Kidney capillary endothelial cell (primary cell): ENCODE results near the gene NHSL2.

Experiments
- DNase-seq: peaks from one replicate; pipeline ENCODE4 v3.0.0-alpha.2; 2018; ENCODE audit warnings: low spot score

The NHSL2 gene

DNA sequence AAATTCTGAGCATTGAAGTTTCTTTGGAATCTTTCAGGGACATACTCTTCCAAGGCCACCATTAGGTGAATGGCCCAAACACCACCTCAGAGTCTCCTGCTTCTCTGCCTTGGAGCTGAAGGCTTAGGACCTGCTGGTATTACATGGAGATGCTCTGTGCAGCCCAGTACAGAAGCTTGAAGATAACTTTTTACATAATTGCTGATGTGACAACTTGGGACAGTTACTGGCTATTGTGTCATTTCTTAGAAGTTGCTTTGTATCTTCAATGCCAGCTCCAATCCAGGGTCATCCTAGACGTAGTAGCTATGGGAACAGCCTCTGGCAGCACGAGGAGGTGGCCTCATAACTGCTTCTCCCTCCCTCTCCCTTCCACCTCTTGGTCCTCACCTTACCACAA, 160.6 kb downstream of the NHSL2 start:
- no peak for DNase-seq

- DNase-seq = no peak
Observed at GRCh38 chrX:72073633-72074032, 163.0 kb downstream of the NHSL2 start.

- no peak for DNase-seq
Observed at GRCh38 chrX:72078411-72078810, 167.8 kb downstream of the NHSL2 start.

DNA sequence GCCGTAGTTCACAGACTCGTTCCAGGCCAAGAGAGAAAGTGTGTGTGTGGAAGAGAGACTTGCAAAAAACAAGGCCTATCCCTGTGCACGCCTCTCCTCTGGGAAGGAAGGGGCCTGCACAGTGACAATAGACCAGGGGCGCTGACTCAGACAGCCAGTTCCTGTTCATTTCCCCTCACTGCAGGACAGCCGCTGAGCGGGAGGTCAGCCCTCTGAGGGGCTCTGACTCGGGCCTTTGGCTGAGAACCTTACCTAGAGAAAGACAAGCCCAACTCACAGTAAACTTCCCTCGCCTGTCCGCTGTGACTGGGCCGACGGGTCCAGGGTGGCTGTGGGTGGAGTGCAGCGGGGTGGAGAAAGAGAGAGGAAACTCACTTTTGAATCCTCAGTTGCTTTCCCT, 169.0 kb downstream of the NHSL2 start:
- DNase-seq = peak; percentile 81

DNA sequence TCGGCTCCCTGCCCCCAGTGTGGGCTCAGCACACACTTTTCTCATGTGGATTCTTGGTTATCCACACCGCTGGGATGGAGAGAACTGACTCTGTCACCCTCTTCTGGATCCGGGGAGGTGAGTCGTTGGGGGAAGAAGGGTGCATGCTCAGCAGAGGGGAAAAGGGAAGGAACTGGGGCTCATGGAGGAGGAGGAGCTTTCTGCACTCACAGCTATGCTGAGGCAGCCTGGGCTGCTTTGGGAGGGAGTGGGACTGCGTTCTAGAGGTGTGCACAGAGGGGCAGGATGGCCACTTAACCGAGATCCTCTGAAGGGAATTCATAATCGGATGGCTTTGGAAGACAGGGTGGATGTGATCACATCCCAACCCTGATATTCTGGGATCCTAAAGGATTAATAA, 169.5 kb downstream of the NHSL2 start:
- DNase-seq = no peak

- DNase-seq = no peak
Observed at GRCh38 chrX:72080800-72081199, 170.2 kb downstream of the NHSL2 start.

- DNase-seq = no peak
Observed at GRCh38 chrX:72081605-72082320, 171.1 kb downstream of the NHSL2 start.

DNA sequence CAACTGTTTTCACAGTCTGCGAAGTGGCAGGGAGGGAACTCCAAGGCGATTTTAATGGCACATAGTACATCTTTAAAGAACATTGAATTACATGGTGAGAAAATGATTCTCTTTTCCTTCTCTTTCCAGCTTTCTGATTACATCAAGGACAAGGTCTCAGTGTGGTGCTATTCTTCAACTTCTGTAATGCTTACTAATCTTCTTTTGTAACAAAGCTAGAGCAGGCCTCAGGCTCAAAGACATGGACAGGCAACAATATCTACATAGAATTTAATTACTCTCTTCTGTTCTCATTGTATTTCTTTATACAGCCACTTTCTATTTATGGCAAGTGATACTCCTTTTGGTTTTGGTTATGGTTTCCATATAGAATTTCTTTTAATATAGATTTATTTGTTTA, 172.6 kb downstream of the NHSL2 start:
- DNase-seq = no peak

GRCh38 chrX:72084114-72084513, 173.5 kb downstream of the NHSL2 start:
- no peak for DNase-seq

GRCh38 chrX:72086995-72087394, 176.3 kb downstream of the NHSL2 start:
- no peak for DNase-seq

DNA sequence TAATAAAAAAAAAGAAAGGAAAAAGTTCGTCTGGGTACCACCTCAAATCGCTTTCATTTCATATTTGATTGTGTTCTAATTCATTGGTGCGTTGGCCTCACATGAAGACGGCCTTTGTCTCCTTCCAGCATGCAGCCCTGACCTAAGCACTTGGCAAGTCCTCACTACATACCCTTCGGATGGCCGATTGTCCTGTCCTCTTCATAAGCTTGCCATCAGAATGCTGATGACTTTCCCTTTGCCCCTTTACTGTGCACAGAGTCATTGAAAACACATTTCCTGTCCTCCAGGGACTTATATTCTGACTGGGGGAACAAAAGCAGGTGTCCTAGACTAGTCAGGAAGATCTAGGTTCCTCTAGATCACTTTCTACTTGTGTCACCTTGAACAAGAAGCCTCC, 178.1 kb downstream of the NHSL2 start:
- no peak for DNase-seq

DNA sequence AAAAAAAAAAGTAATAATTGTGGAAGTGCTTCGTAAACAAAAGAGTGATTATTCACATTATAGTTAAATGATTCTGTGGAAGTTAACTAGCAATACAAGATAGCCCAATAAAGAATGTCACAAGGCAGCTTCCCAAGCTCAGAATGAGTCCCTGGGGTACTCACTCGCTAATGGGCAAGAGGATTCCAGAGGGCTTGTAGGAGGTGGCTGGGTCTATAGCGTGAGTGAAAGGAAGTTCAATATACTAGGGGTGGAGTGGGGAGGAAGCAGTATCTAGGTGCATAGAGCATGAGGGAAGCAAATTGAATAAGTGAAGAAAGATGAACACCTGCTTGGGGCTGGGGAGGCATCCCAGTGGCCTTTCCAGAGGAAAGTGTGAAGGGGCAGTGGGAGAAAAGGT, 178.6 kb downstream of the NHSL2 start:
- no peak for DNase-seq

DNA sequence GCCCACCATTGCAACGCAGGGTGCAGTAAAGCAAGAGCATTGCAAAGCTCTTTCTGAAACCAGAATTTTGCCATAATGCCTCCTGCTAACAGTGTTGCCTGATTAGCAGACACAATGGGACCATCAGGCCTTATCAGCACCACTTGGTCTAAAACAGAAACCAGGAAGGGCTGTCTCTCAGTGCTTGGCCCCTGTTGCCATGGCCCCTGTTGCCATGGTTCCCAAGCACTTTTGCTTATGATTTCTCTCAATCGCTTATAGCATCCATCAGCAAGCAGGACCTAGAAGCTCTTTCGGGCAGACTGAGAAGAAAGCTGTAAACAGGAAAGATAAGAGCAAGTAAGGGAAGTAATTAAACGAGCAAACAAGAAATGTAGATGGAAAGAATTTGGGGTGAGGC, 184.2 kb downstream of the NHSL2 start:
- peak; percentile 44 for DNase-seq

GRCh38 chrX:72095370-72095769, 184.7 kb downstream of the NHSL2 start:
- no peak for DNase-seq

DNA sequence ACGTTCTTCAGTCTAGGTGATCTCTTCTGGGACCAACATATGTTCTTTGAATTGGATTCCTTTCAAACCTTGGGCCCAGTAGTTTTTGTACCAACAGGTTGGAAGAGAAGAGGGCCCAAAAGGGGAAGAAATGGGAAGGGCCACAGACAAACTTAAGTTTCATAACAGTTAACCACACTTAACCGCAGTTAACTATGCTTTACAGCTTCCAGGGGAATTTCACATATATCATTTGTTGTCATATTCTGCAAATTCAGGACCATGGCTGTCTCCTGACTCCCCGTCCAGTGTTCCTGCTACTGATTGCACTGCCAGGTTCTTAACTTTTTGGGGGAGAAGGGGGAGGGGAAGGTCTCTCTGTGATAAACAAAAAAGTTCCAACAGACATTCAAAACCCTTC, 186.5 kb downstream of the NHSL2 start:
- no peak for DNase-seq

GRCh38 chrX:72100051-72100755, 189.6 kb downstream of the NHSL2 start:
- no peak for DNase-seq

DNA sequence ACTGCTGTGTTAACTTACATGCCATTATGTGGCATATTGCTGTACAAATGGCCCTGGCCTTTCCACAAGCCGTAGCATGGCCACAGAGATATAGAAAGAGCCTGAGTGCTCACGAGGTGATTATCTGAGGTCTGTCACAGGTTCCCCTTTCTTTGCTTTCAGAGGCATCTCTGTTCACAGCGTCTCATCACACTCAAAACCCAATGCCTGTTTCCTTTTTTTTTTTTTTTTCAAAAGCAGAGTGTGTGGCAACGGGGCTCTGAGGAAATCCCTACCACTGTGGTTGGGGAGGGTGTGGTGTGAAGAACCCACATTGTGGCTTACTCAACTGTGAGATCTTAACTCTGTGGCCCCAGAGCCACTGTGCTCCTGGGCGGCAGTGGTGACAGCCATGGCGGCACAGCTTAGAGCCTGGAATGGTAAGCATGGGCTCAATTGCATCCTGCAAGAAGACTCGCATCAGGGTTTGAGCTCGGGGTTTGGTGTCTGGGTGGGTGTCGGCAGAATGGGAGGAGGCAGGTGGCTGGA, 190.2 kb downstream of the NHSL2 start:
- no peak for DNase-seq

DNA sequence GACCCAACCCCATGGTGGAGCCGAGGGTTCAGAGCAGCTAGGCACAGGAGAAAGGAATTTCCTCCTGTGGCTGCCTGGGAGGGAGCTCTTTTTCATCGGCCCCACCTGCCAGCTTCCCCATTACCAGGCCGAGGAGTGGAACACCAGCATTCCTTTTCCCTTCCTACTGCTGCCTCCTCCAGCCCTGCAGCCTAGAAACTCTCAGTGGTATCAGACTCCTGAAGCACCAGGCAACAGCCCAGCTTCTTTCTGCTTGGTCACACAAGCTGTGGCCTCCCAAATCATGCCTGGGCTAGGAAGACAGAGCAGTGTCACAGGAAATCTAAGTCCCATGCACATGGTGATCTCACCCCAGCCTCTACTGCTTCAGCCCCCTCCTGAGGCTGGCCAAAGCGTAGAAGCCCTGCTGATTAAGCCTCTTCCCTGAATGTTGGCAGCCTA, 191.0 kb downstream of the NHSL2 start:
- no peak for DNase-seq

DNA sequence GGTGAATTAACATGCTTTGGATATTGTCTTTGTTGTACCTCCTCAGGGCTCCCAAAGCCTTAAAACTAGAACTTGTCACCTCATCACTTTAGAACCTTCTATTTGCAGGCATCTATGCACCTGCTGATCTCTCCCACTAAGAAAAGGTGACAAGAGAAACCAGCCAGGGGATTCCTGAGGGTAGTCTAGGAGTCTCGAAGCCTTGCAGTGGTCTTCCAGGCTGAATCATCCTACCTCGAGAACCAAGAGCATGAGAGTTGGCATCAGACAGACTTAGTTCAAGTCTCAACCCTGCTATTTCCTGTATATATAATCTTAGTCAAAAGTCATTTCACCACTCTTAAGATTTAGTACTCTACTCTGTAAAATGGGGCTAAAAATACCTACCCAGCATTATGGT, 191.5 kb downstream of the NHSL2 start:
- no peak for DNase-seq

GRCh38 chrX:72102760-72103159, 192.1 kb downstream of the NHSL2 start:
- DNase-seq = no peak

DNA sequence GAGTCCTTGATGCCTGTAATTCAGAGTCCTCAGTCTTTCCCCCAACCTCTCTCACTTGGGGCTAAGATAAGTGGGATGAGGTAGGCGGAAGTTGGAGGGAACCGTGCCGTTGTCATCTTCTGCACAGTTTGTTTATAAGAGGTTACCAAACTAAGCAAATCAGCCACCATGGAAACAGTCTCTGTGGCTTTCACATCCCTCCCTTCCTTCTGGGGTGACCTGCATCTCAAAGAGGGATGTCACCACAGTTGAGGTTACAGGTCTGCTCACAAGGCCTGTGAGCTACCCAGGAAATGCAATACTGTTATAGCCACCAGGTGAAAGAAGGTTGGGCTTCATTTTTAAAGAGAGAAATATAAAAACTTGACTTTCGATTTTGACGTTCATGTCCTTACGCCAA, 194.8 kb downstream of the NHSL2 start:
- DNase-seq = no peak

DNA sequence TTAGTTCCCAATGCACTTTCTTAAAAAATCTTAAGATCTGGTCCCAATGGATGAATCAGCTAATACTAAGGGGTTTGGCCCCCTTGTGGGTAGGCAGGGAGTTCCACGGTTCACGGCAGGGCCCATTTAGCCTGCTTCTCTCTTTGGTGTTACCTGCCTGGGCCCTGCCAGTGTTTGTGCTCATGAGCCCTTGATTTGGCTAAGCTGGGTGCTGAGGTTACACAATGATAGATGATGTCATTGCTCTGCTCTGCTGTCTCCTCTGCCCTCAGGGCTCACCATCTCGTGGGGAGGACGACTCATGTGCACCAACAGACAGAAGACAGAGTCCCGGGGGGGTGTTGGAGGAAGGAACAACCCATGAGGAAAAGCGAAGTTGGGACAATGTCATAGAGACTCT, 196.7 kb downstream of the NHSL2 start:
- no peak for DNase-seq

DNA sequence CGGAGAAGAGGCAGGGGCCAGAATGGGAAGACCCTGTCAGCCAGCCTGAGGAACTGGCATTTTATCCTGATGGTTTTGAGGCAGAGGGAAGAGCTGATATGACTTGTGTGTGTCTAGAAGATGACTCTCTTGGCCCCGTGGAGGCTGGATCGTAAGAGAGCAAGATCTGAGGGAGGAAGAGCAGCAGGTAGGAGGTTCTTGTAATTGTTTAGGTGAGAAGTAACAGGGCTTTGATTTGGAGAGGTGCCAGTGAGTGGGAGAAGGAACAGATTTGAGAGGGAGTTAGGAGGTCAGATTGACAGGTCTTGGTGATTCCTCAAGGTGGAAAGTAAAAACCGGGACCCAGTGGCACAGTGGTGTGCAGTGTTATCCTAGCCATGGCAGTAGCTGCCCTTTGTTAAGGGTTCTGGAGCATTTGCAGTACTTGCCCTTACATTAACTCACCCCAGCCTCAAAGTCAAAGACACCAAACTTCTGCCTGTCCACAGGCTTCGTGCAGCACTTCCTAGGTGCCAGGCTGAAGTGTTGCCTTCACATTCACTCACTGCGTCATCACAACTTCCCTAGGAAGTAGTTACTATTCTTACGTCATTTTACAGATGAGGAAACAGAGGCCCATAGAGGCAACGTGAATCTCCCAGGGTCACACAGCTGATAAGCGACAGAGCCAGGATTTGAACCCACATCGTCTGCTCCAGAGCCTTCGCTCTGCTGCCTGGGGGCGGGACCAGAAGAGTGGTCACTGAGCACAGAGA, 197.4 kb downstream of the NHSL2 start:
- DNase-seq = no peak
